Endothelial cell (in vitro differentiated cells): ENCODE data around the gene MYO16. TPM values are rescaled to one million over a fixed set of nuclear protein-coding genes. Genes with fewer than 3 reads are reported as not detected.

Source experiments
- DNase-seq: peaks from one replicate; pipeline ENCODE4 v3.0.0; 2021; ENCODE audit warnings: low spot score
- H3K27ac Mint-ChIP-seq: one replicate; pipeline ENCODE4 v1.8.0; 2021; ENCODE audit warnings: mixed read lengths, inconsistent platforms; ENCODE audit not compliant: unreplicated experiment
- H3K27me3 Mint-ChIP-seq: one replicate; pipeline ENCODE4 v1.8.0; 2021; ENCODE audit warnings: mild to moderate bottlenecking, moderate library complexity, mixed read lengths, inconsistent platforms; ENCODE audit not compliant: unreplicated experiment
- H3K36me3 Mint-ChIP-seq: one replicate; pipeline ENCODE4 v1.8.0; 2021; ENCODE audit warnings: mild to moderate bottlenecking, low read depth, mixed read lengths, inconsistent platforms; ENCODE audit not compliant: unreplicated experiment
- H3K4me1 Mint-ChIP-seq: one replicate; pipeline ENCODE4 v1.8.0; 2021; ENCODE audit warnings: mild to moderate bottlenecking, mixed read lengths, inconsistent platforms; ENCODE audit not compliant: unreplicated experiment
- H3K4me3 Mint-ChIP-seq: one replicate; pipeline ENCODE4 v1.8.0; 2021; ENCODE audit warnings: mild to moderate bottlenecking, mixed read lengths, inconsistent platforms; ENCODE audit not compliant: unreplicated experiment
- H3K9me3 Mint-ChIP-seq: one replicate; pipeline ENCODE4 v1.8.0; 2021; ENCODE audit warnings: mixed read lengths, inconsistent platforms; ENCODE audit not compliant: unreplicated experiment
- total RNA-seq: library from RNA; stranded (reverse); fragmentation: NEBNext Ultra II Directional; extraction: Animal tissue kit (Norgen Biotek cat#: 25700); gene quantifications from one replicate; pipeline ENCODE4 v1.2.1, GENCODE V29; 2021; ENCODE audit not compliant: unreplicated experiment
- TF ChIP-seq, protein P1 (sequence below): fragments of 200-600 bp; sonication (generic); IDR thresholded peaks from one replicate; pipeline ENCODE4 v1.5.0; 2021; ENCODE audit warnings: antibody characterized with exemption; ENCODE audit not compliant: unreplicated experiment

The MYO16 gene
- total RNA-seq, 1 donor from 2014 or later = 1.4 TPM

DNA sequence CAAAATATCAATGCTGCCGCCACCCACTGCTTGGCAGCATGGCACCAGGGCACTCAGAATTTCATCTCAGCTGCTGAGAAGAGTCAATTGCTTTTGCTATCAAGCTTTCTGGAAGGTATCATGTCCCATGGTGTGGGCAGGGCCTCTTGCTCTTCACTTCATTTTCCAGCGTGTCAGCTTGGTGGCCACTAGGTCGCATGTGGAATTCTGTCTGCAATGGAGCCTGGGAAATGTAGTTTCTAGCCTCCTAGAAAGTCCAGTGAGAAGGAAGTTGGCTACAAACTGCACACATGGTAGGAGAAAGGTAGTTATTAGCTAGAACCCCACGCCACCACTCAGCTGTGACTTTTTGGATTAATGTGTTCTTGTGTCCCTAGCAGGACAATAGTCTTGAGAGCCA is 105.3 kb downstream of the MYO16 start:
- H3K27ac Mint-ChIP-seq = no peak overlapping the region
- no peaks in the 10 kb centered on the region for H3K9me3 Mint-ChIP-seq
- H3K4me1 Mint-ChIP-seq = no peaks in the 10 kb centered on the region
- peaks cover 3% of the 10 kb centered on the region for H3K27me3 Mint-ChIP-seq
- no peak for DNase-seq
- H3K36me3 Mint-ChIP-seq = no peaks in the 10 kb centered on the region
- no peak overlapping the region for H3K4me3 Mint-ChIP-seq
- TF ChIP-seq, protein P1, sequence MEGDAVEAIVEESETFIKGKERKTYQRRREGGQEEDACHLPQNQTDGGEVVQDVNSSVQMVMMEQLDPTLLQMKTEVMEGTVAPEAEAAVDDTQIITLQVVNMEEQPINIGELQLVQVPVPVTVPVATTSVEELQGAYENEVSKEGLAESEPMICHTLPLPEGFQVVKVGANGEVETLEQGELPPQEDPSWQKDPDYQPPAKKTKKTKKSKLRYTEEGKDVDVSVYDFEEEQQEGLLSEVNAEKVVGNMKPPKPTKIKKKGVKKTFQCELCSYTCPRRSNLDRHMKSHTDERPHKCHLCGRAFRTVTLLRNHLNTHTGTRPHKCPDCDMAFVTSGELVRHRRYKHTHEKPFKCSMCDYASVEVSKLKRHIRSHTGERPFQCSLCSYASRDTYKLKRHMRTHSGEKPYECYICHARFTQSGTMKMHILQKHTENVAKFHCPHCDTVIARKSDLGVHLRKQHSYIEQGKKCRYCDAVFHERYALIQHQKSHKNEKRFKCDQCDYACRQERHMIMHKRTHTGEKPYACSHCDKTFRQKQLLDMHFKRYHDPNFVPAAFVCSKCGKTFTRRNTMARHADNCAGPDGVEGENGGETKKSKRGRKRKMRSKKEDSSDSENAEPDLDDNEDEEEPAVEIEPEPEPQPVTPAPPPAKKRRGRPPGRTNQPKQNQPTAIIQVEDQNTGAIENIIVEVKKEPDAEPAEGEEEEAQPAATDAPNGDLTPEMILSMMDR = no peak

DNA sequence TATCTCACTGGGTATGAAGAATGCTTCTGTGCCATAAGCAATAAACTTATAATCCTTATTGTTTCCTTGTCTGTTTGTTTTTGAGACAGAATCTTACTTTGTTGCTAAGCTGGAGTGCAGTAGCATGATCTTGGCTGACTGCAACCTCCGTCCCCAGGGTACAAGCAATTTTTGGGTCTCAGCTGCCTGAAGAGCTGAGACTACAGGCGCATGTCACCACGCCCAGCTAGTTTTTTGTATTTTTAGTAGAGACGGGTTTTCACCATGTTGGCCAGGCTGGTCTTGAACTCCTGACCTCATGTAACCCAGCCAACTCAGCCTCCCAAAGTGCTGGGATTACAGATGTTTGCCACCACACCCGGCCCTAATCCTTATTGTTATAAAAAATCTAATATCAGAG is 112.5 kb downstream of the MYO16 start:
- Mint-ChIP-seq H3K27me3 (peaks cover 5% of the 10 kb centered on the region), H3K9me3 (no peaks in the 10 kb centered on the region), H3K4me3 (no peak overlapping the region), H3K27ac (no peak overlapping the region), H3K36me3 (peaks cover 6% of the 10 kb centered on the region), H3K4me1 (no peaks in the 10 kb centered on the region)
- DNase-seq = no peak
- TF ChIP-seq, protein P1 = no peak

DNA sequence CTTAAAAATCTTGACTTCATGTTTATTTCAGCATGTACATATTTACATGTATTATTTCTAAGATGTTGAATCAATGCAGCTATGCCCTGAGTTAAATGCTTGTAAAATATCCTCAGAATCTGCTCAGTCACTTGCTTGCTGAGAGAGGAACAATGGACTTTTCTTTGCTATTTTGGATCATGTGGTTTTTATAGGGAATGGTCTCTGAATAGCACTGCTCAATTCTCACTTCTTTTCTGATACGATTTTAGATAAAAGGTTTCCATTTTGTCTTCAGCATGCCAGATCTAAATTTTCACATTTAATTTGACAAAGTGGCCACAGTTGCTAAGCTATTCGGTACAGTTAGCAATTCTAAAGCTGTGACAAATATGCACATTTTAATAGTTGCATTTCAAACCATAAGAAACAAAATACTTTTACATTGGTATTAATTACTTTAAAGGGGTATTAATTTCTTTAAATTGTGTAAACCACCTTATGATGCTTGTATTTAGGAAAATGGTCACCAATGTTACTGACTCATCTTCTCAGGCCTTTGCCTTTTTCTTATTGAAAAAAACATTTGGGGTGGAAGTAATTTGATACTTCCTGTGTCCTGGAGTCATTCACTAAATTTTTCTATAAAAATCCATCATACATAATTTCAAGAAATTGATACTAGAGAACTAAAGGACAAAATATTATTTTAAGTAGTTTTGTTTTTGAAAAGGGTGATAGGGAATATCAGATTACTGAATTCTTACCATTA is 113.5 kb downstream of the MYO16 start:
- no peaks in the 10 kb centered on the region for H3K9me3 Mint-ChIP-seq
- H3K36me3 Mint-ChIP-seq = peaks cover 6% of the 10 kb centered on the region
- H3K27ac Mint-ChIP-seq = no peak overlapping the region
- H3K27me3 Mint-ChIP-seq = peaks cover 5% of the 10 kb centered on the region
- TF ChIP-seq, protein P1 = no peak
- H3K4me3 Mint-ChIP-seq = no peak overlapping the region
- DNase-seq = no peak
- no peaks in the 10 kb centered on the region for H3K4me1 Mint-ChIP-seq

DNA sequence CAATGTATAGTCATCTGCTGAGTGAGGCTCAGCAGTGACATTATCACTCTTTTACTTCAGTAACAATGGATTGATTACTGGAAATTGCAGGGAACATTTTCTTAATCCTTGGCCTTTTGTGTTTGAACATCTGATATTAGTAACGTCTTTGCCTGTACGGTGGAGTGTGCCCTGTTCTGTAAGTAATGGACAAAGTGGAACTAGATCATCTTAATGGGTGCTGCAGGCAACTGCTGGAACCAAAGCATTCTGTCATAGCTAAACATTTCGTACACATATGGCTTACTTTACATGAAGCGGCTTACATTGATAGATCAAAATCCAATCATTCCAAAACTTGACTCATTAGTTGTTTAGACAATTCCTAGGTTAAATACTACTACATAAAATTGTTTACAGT is 114.1 kb downstream of the MYO16 start:
- Mint-ChIP-seq H3K4me3 (no peak overlapping the region), H3K4me1 (no peaks in the 10 kb centered on the region), H3K27me3 (peaks cover 5% of the 10 kb centered on the region), H3K27ac (no peak overlapping the region), H3K9me3 (no peaks in the 10 kb centered on the region), H3K36me3 (peaks cover 6% of the 10 kb centered on the region)
- TF ChIP-seq, protein P1 = no peak
- DNase-seq = no peak

DNA sequence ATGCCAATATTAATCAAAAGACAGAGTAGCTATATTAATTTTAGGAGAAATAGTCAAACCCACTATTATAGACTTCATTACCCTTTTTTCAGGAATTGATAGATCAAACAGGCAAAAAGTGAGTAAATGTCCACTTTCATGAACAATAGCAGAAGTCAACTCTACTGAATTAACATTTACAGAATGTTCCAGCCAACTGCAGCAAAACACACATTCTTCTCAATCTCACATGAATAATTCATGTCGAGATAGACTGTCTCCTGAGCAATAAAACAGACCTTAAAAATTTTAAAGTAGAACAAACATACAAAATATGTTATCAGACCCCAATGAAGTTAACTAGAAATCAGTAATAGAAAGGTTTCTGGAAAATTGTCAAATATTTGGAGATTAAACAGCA is 118.4 kb downstream of the MYO16 start:
- no peaks in the 10 kb centered on the region for H3K4me1 Mint-ChIP-seq
- H3K36me3 Mint-ChIP-seq = no peaks in the 10 kb centered on the region
- H3K27ac Mint-ChIP-seq = no peak overlapping the region
- no peaks in the 10 kb centered on the region for H3K27me3 Mint-ChIP-seq
- TF ChIP-seq, protein P1 = no peak
- H3K4me3 Mint-ChIP-seq = no peak overlapping the region
- no peaks in the 10 kb centered on the region for H3K9me3 Mint-ChIP-seq
- no peak for DNase-seq
